Uterus (tissue), 4 donors: ENCODE data around the gene WT1. TPM values are rescaled to one million over a fixed set of nuclear protein-coding genes. Genes with fewer than 3 reads are reported as not detected.

Source experiments
- DNase-seq, 2 donors: peaks; one replicate each; pipeline ENCODE4 v3.0.0-alpha.2; 2019 to 2020
- H3K27ac ChIP-seq, 2 donors: fragments of 200-600 bp; sonication (generic); 1 replicate in 1 of 2; 2 replicates in 1 of 2; pipeline ENCODE4 v1.5.1; 2016 to 2018
- H3K27me3 ChIP-seq, 2 donors: fragments of 200-600 bp; sonication (generic); one replicate each; pipeline ENCODE4 v1.5.1; 2018 to 2019; ENCODE audit warnings: control low read depth in 1 of 2
- H3K36me3 ChIP-seq, 2 donors: fragments of 200-600 bp; sonication (generic); one replicate each; pipeline ENCODE4 v1.5.1; 2019; ENCODE audit warnings: control low read depth in 1 of 2
- H3K4me1 ChIP-seq, 2 donors: fragments of 200-600 bp; sonication (generic); one replicate each; pipeline ENCODE4 v1.5.1; 2018 to 2019; ENCODE audit warnings: control low read depth in 1 of 2
- H3K4me3 ChIP-seq, 2 donors: fragments of 200-600 bp; sonication (generic); 1 replicate in 1 of 2; 2 replicates in 1 of 2; pipeline ENCODE4 v1.5.1; 2018 to 2019; ENCODE audit warnings: mild to moderate bottlenecking in 1 of 2
- H3K9me3 ChIP-seq, 2 donors: fragments of 200-600 bp; sonication (generic); one replicate each; pipeline ENCODE4 v1.5.1; 2019; ENCODE audit warnings: control low read depth in 1 of 2
- POLR2A ChIP-seq, 2 donors: fragments of 450-650 bp; IDR thresholded peaks; one replicate each; pipeline ENCODE4 v1.6.1; 2016; ENCODE audit warnings: antibody characterized with exemption in 2 of 2, mild to moderate bottlenecking in 1 of 2, moderate library complexity in 1 of 2
- intact Hi-C: fragments of 100-400 bp; cut with DNase I; formaldehyde crosslinking; loops from one replicate; pipeline ENCODE4 v1.15.1; 2023; ENCODE audit warnings: low total_unique reads
- total RNA-seq, 4 donors: library from RNA; depleted of rRNA in 3 of 4; stranded (reverse); fragments of >200 nt in 3 of 4; gene quantifications; one replicate each; pipeline versions ENCODE4 v1.1.0 to v1.2.4, GENCODE V29; 2014 to 2023
- TF ChIP-seq, protein P1 (sequence below), 4 experiments: fragments of 200-600 bp in 2 of 4; fragments of 450-650 bp in 2 of 4; sonication (generic) in 2 of 4; IDR thresholded peaks; one replicate each; pipeline ENCODE4 v1.5.1; 2016 to 2019; ENCODE audit warnings: antibody characterized with exemption in 4 of 4, mild to moderate bottlenecking in 2 of 4, moderate library complexity in 1 of 4
- donor health status: DM: yes; HTN: yes; CAD: no.

WT1 gene
- total RNA-seq, 4 donors from 2014 or later = 51.2 to 125 (median 53.6) TPM

DNA sequence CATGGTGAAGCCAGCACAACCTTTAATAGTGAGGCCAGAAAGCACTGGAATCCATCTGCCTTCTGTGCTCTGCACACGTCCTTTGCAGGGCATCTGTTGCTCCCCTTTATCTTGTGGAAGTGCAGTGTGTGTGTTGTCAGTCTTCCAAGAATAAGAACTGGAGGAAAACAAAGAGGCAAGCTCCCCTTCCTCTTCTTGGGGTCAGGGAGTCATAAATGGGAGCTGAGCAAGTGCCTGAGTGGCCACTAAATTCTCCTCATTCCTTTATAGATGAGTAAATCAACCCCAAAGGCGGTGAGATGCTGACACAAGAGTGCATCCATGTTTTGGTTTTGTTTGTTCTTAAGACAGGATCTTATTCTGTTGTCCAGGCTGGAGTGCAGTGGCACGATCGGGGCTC is 38.3 kb downstream of the WT1 start:
- no peaks in the 10 kb centered on the region for H3K4me1 ChIP-seq
- H3K36me3 ChIP-seq = no peaks in the 10 kb centered on the region
- H3K4me3 ChIP-seq = no peak overlapping the region
- intact Hi-C loops = no loop called here
- H3K9me3 ChIP-seq = no peaks in the 10 kb centered on the region
- no peaks in the 10 kb centered on the region for H3K27me3 ChIP-seq
- peak overlapping the region in 1 of 2 donors; percentile 42 for H3K27ac ChIP-seq
- no peak for TF ChIP-seq POLR2A (IDR thresholded peaks at IDR 0.05)
- TF ChIP-seq, protein P1, sequence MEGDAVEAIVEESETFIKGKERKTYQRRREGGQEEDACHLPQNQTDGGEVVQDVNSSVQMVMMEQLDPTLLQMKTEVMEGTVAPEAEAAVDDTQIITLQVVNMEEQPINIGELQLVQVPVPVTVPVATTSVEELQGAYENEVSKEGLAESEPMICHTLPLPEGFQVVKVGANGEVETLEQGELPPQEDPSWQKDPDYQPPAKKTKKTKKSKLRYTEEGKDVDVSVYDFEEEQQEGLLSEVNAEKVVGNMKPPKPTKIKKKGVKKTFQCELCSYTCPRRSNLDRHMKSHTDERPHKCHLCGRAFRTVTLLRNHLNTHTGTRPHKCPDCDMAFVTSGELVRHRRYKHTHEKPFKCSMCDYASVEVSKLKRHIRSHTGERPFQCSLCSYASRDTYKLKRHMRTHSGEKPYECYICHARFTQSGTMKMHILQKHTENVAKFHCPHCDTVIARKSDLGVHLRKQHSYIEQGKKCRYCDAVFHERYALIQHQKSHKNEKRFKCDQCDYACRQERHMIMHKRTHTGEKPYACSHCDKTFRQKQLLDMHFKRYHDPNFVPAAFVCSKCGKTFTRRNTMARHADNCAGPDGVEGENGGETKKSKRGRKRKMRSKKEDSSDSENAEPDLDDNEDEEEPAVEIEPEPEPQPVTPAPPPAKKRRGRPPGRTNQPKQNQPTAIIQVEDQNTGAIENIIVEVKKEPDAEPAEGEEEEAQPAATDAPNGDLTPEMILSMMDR (IDR thresholded peaks at IDR 0.05) = no peak
- DNase-seq = no peak

DNA sequence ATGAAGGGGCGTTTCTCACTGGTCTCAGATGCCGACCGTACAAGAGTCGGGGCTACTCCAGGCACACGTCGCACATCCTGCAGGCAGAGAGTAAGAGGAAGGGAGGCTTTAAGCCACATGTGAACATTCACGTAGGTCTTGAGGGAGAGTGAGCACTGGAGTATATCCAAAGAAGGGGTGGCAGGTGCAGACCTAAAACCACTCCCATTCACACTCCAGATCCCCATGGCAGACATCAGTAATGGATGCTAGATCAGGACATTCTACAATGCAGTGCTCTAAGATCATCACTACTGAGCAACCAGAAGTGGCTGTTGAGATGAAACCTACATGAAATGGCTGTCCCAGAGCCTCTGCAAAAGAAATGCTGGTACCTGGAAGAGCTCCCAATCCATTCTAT is 39.0 kb downstream of the WT1 start:
- TF ChIP-seq, protein P1 (IDR thresholded peaks at IDR 0.05) = no peak
- no peak for TF ChIP-seq POLR2A (IDR thresholded peaks at IDR 0.05)
- no peak for DNase-seq
- H3K27me3 ChIP-seq = no peaks in the 10 kb centered on the region

DNA sequence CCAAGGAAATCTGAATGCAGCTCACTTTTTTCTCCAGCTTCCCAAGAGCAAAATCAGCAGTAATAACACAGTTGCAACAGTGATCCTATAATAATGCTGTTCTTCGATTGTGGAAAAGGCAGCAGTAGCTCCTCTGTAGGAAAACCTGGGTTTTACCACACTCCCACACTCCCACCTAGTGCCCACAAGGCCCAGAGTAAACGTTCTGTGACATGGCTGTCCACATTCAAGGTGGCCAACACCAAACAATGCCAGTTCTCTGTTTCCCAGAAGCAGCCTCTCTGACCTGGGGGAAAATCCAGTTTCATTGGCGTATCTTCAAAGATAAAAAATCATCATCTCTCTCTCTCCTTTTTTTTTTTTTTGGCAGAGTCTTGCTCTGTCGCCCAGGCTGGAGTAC is 40.2 kb downstream of the WT1 start:
- Histone ChIP-seq H3K27ac (peak overlapping the region; percentile 42 to 49), H3K27me3 (no peaks in the 10 kb centered on the region), H3K36me3 (no peaks in the 10 kb centered on the region), H3K4me3 (no peak overlapping the region), H3K4me1 (peaks cover 0 to 3% of the 10 kb centered on the region in 2 donors), H3K9me3 (no peaks in the 10 kb centered on the region)
- no peak for TF ChIP-seq POLR2A (IDR thresholded peaks at IDR 0.05)
- TF ChIP-seq, protein P1 (IDR thresholded peaks at IDR 0.05) = peak in 1 of 4 experiments; percentile 4
- intact Hi-C loops = no loop called here
- DNase-seq = no peak

More for the DNA sequence above, 39.0 kb downstream of the WT1 start:
- Histone ChIP-seq H3K27ac (peak overlapping the region; percentile 42 to 49), H3K9me3 (no peaks in the 10 kb centered on the region), H3K4me1 (no peaks in the 10 kb centered on the region), H3K36me3 (no peaks in the 10 kb centered on the region), H3K4me3 (no peak overlapping the region)
- intact Hi-C loops = no loop called here

DNA sequence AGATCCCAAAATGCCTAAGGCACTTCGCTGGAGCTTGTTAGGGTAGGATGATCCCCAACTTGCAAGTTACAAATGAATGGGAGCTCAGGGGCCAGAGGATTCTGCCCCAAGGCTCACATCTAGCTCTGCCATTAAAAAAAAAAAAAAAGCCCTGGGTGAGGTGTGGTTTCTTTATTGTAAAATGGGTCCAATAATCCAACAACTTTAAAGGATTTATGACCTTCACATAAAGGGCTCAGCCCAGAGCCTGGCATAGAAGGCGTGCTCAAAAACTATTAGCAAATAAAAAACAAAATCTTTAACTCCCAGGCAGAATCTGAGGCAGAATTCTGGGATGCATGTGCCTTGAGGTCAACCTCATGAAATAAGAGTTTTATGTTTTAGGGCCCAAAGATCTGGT is 42.5 kb downstream of the WT1 start:
- no peak for DNase-seq
- TF ChIP-seq POLR2A (IDR thresholded peaks at IDR 0.05) = no peak
- TF ChIP-seq, protein P1 (IDR thresholded peaks at IDR 0.05) = no peak
- no peaks in the 10 kb centered on the region for H3K27me3 ChIP-seq
- H3K9me3 ChIP-seq = no peaks in the 10 kb centered on the region
- H3K27ac ChIP-seq = peak overlapping the region; percentile 73 to 80
- intact Hi-C loops = no loop called here
- no peaks in the 10 kb centered on the region for H3K36me3 ChIP-seq
- peaks cover 0 to 6% of the 10 kb centered on the region in 2 donors for H3K4me1 ChIP-seq
- no peak overlapping the region for H3K4me3 ChIP-seq

DNA sequence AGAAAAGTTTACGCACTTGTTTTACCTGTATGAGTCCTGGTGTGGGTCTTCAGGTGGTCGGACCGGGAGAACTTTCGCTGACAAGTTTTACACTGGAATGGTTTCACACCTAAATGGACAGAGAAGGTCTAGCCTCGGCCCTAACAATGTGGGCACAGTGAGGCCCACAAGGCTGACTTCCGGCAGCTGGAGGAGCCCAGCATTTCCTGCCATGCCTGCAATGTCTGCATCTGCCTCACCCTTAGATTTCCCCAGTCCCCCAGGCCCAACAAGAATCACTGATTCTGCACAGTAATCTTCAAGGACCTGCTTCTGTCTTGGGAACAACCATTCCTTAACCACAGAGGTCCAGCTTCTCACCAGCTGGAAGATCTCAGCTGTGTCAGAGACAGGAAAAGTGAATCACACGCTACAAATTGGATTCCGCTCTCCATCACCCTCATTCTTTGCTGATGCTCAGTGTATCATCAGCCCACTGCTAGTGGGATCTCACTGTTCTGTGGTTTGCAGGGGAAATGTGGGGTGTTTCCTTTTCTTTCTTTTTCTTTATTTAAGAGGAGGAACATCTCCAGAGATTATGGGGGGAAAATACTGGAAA is 43.3 kb downstream of the WT1 start:
- Histone ChIP-seq H3K9me3 (no peaks in the 10 kb centered on the region), H3K27ac (peak overlapping the region; percentile 73 to 80), H3K4me3 (no peak overlapping the region), H3K27me3 (no peaks in the 10 kb centered on the region), H3K4me1 (peaks cover 0 to 6% of the 10 kb centered on the region in 2 donors), H3K36me3 (no peaks in the 10 kb centered on the region)
- no peak for DNase-seq
- intact Hi-C loops = no loop called here
- TF ChIP-seq, protein P1 (IDR thresholded peaks at IDR 0.05) = no peak
- TF ChIP-seq POLR2A (IDR thresholded peaks at IDR 0.05) = no peak
